C4-2B (cell line): Measurements from ENCODE around the gene PAX3.

Experiments
- H3K27ac ChIP-seq: fragments of 450-650 bp; 2 replicates; pipeline ENCODE4 v1.5.1; 2017
- CTCF ChIP-seq: fragments of 450-650 bp; conservative IDR thresholded peaks from 2 replicates; pipeline ENCODE4 v1.5.1; 2017; ENCODE audit warnings: mild to moderate bottlenecking
- ZFX ChIP-seq: fragments of 450-650 bp; IDR thresholded peaks from 2 replicates; pipeline ENCODE4 v1.6.1; 2017

The PAX3 gene

GRCh38 chr2:222304737-222305515 is 6.1 kb upstream of the PAX3 start:
- TF ChIP-seq ZFX (no peak), CTCF (no peak)
- H3K27ac ChIP-seq = no peak overlapping the region

- TF ChIP-seq ZFX = no peak
- TF ChIP-seq CTCF = no peak
- H3K27ac ChIP-seq = no peak overlapping the region
Observed at GRCh38 chr2:222303828-222304736, 5.3 kb upstream of the PAX3 start.

GRCh38 chr2:222303045-222303827 is 4.4 kb upstream of the PAX3 start:
- no peak for TF ChIP-seq CTCF
- TF ChIP-seq ZFX = no peak

GRCh38 chr2:222302178-222303018 is 3.6 kb upstream of the PAX3 start:
- TF ChIP-seq ZFX = no peak
- no peak for TF ChIP-seq CTCF
- H3K27ac ChIP-seq = no peak overlapping the region

More at GRCh38 chr2:222303045-222303827, 4.4 kb upstream of the PAX3 start:
- H3K27ac ChIP-seq = no peak overlapping the region

- TF ChIP-seq ZFX (no peak), CTCF (no peak)
- H3K27ac ChIP-seq = no peak overlapping the region
Observed at GRCh38 chr2:222301796-222302118, 3.0 kb upstream of the PAX3 start.

DNA sequence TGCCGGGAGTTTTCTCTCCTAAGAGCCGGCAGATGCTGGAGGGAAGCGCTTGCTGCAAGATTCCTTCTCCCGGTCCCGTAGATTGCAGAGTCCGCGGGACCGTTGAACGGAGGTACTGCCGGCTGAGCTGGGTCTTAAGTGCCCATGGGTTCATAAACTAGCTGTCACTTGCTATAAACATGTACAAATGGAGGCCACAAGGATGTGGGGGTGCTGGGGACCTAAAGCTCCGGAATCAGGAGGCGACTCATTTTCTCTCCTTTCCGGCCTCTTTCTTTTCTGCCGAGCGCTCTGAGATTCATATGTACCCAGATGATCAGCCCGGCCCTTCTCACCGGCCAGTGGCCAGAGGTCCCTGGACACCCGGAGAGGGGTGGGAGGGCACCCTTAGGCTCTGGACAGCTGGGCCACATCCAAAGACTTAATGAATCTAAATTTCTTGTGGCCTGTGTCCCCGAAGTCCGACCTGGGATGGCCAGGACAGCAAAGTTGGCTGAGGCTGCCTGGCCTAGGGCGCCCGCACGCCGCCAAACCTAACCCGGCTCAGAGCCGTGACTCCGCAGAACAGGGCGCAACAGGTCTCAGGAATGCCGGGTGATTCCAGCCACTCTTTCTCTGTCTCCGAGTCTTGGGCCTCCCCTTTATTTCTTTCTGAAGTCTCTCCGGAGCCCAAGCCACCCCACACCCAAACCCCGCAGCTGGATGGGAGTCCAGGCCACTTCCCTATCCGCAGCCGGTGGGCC is 2.4 kb upstream of the PAX3 start:
- no peak for TF ChIP-seq ZFX
- TF ChIP-seq CTCF = no peak
- H3K27ac ChIP-seq = no peak overlapping the region
